K562 (cell line): ENCODE data around the gene DCTN5. TPM values are rescaled to one million over a fixed set of nuclear protein-coding genes. Genes with fewer than 3 reads are reported as not detected.

Experiments used
- ATAC-seq: fragments of 200-7000 bp; cut with Tn5 transposase; 3 replicates; pipeline ENCODE4 v1.9.1; 2020; ENCODE audit warnings: moderate library complexity
- BruUV-seq: library from RNA; stranded (reverse); fragments of 400-500 nt; replicated peaks from 2 replicates; lab custom pipeline; 2021; lab: Mats Ljungman, UMichigan
- CTCF ChIA-PET: fragments of 300-600 bp; formaldehyde crosslinking; extraction: SDS; loops from one replicate; lab custom pipeline; 2021; ENCODE audit warnings: low intra/inter-chr PET ratio; lab: Yijun Ruan, JAX
- POLR2A ChIA-PET: fragments of 300-600, 350-650 bp; sonication (Branson Sonifier 250); formaldehyde crosslinking; extraction: SDS; loops from one replicate; lab custom pipeline; 2021; ENCODE audit warnings: antibody characterized with exemption, inconsistent platforms; lab: Yijun Ruan, JAX
- DNase-seq, 4 experiments: peaks; one replicate each; pipeline versions ENCODE4 v3.0.0 to v3.0.0-alpha.2; 2011 to 2018; ENCODE audit warnings: low spot score in 3 of 4, mixed read lengths in 3 of 4; ENCODE audit errors: extremely low read depth in 1 of 4
- FAIRE-seq: peaks from 2 replicates; lab custom pipeline; 2011; peaks lifted over from hg19 to GRCh38; lab: Jason Lieb, UNC
- H2AFZ ChIP-seq: 2 replicates; pipeline ENCODE4 v1.6.0; 2011; ENCODE audit warnings: low read depth, low read length, control low read depth, inconsistent platforms
- H3K27ac ChIP-seq: fragments of 200-600 bp; 3 replicates; pipeline ENCODE4 v1.8.0; 2011; ENCODE audit warnings: low read depth, mild to moderate bottlenecking, control low read depth, inconsistent platforms, low read length, moderate library complexity, mixed read lengths; ENCODE audit errors: extremely low read depth
- H3K27me3 ChIP-seq, 2 experiments: fragments of 300-600 bp in 1 of 2; 2 replicates in 1 of 2; 3 replicates in 1 of 2; pipeline versions ENCODE4 v1.6.0 to v1.8.0; 2011; ENCODE audit warnings: inconsistent platforms in 2 of 2, low read length in 2 of 2, mild to moderate bottlenecking in 1 of 2, mixed read lengths in 1 of 2, moderate library complexity in 1 of 2; ENCODE audit not compliant: control insufficient read depth in 2 of 2, insufficient read depth in 2 of 2
- H3K36me3 ChIP-seq: fragments of 300-600 bp; 3 replicates; pipeline ENCODE4 v1.8.0; 2011; ENCODE audit warnings: mild to moderate bottlenecking, low read length, inconsistent platforms; ENCODE audit not compliant: control insufficient read depth, insufficient read depth
- H3K4me1 ChIP-seq, 2 experiments: fragments of 200-600 bp in 1 of 2; replicated peaks in 1 of 2; 2 replicates in 1 of 2; 3 replicates in 1 of 2; pipeline versions ENCODE4 v1.5.1 to v1.8.0; 2011; ENCODE audit warnings: inconsistent platforms in 2 of 2, low read length in 2 of 2, mild to moderate bottlenecking in 1 of 2, mixed read lengths in 1 of 2, moderate library complexity in 1 of 2; ENCODE audit not compliant: control insufficient read depth in 2 of 2, insufficient read depth in 2 of 2
- H3K4me2 ChIP-seq: 2 replicates; pipeline ENCODE4 v1.6.1; 2011; ENCODE audit warnings: low read length, control low read depth, inconsistent platforms, mixed read lengths; ENCODE audit not compliant: insufficient read depth
- H3K4me3 ChIP-seq: fragments of 200-600 bp; sonication (generic), shearing (Covaris generic); 2 replicates; pipeline ENCODE4 v1.5.1; 2016; ENCODE audit warnings: control low read depth, inconsistent platforms
- H3K79me2 ChIP-seq: fragments of 200-600 bp; 3 replicates; pipeline ENCODE4 v1.8.0; 2011; ENCODE audit warnings: low read length, inconsistent platforms; ENCODE audit not compliant: control insufficient read depth, insufficient read depth
- H3K9ac ChIP-seq, 2 experiments: 2 replicates each; pipeline versions ENCODE4 v1.6.0 to v1.6.1; 2011; ENCODE audit warnings: low read depth in 2 of 2, low read length in 2 of 2, control low read depth in 1 of 2, inconsistent platforms in 1 of 2, mild to moderate bottlenecking in 1 of 2, mixed read lengths in 1 of 2; ENCODE audit not compliant: insufficient read depth in 1 of 2
- H3K9me1 ChIP-seq: one replicate; pipeline ENCODE4 v1.6.0; 2011; ENCODE audit warnings: inconsistent platforms, mild to moderate bottlenecking, low read length, moderate library complexity; ENCODE audit not compliant: control insufficient read depth, insufficient read depth
- H3K9me3 ChIP-seq: replicated peaks from 2 replicates; pipeline ENCODE4 v1.5.1; 2011; ENCODE audit warnings: low read depth, low read length, inconsistent platforms; ENCODE audit not compliant: control insufficient read depth, insufficient read depth
- H4K20me1 ChIP-seq: replicated peaks from 2 replicates; pipeline ENCODE4 v1.6.1; 2011; ENCODE audit warnings: low read length, inconsistent platforms, mixed read lengths; ENCODE audit not compliant: control insufficient read depth, insufficient read depth
- C11orf30 ChIP-seq: fragments of 450-650 bp; IDR thresholded peaks from 2 replicates; pipeline ENCODE4 v1.6.1; 2016; ENCODE audit warnings: low read depth, mild to moderate bottlenecking
- MCM3 ChIP-seq: fragments of 450-650 bp; IDR thresholded peaks from 2 replicates; pipeline ENCODE4 v1.6.1; 2016
- PRPF4 ChIP-seq: fragments of 200-400 bp; formaldehyde crosslinking; IDR thresholded peaks from one replicate; pipeline ENCODE4 v1.6.1; 2017; ENCODE audit warnings: low read length, low read depth, mild to moderate bottlenecking; ENCODE audit not compliant: insufficient read depth, poor library complexity, severe bottlenecking
- SRSF3 ChIP-seq: fragments of 200-400 bp; formaldehyde crosslinking; IDR thresholded peaks from 2 replicates; pipeline ENCODE4 v1.6.1; 2016; ENCODE audit warnings: mild to moderate bottlenecking, low read length, moderate library complexity; ENCODE audit not compliant: insufficient read depth
- TFAM ChIP-seq: fragments of 250-450 bp; sonication (Bioruptor Pico); conservative IDR thresholded peaks from 2 replicates; pipeline ENCODE4 v1.5.0; 2021; ENCODE audit warnings: mild to moderate bottlenecking, moderate library complexity
- THRB ChIP-seq: fragments of 450-650 bp; formaldehyde crosslinking; conservative IDR thresholded peaks from 2 replicates; pipeline ENCODE4 v1.4.0; 2022; ENCODE audit warnings: mild to moderate bottlenecking, missing genetic modification characterization
- ZNF316 ChIP-seq: fragments of 450-650 bp; IDR thresholded peaks from 2 replicates; pipeline ENCODE4 v1.6.1; 2016
- in situ Hi-C: fragments of 300-500 bp; cut with MboI; formaldehyde crosslinking; loops from 4 replicates; pipeline ENCODE4 v1.15.0; 2018; ENCODE audit warnings: inconsistent platforms, mixed read lengths
- intact Hi-C: fragments of 100-400 bp; cut with micrococcal nuclease; formaldehyde crosslinking; loops from 2 replicates; pipeline ENCODE4 v1.14.2; 2022
- polyA plus RNA-seq, 8 experiments: library from polyadenylated mRNA; depleted of rRNA in 4 of 8; stranded (reverse) in 5 of 8; unstranded in 3 of 8; fragments of >200 nt; fragmentation: Nextera tagmentation in 2 of 8; fragmentation: Illumina TruSeq in 1 of 8; extraction: Ambion mirVana in 2 of 8; extraction: Trizol in 1 of 8; gene quantifications; 2 replicates each; pipeline versions ENCODE4 v1.2.1 to v1.2.3, GENCODE V29; 2011 to 2014; ENCODE audit warnings: inconsistent platforms in 1 of 8, missing spikeins in 1 of 8
- total RNA-seq, 7 experiments: library from RNA; depleted of rRNA in 6 of 7; stranded (reverse); fragments of >200 nt in 6 of 7; fragmentation: Illumina TruSeq in 2 of 7; extraction: Trizol in 2 of 7; gene quantifications; 2 replicates each; pipeline versions ENCODE4 v1.2.1 to v1.2.3, GENCODE V29; 2011 to 2021; ENCODE audit warnings: low replicate concordance in 1 of 7

DCTN5 gene
- total and polyA plus RNA-seq, 9 of the 15 experiments (the other 6 are each of a cell fraction or from before 2014, with no cell fraction given) = 35.8 to 149 (median 75.9) TPM

GRCh38 chr16:23624092-23624491 lies 17.2 kb upstream of the DCTN5 start:
- no peaks in the 10 kb centered on the region for H4K20me1 ChIP-seq
- peaks cover 81% of the 10 kb centered on the region for H3K36me3 ChIP-seq
- FAIRE-seq (no peak), ATAC-seq (no peak), DNase-seq (no peak)
- no peak overlapping the region for H3K4me3 ChIP-seq
- H3K27me3 ChIP-seq = no peaks in the 10 kb centered on the region
- no peak overlapping the region for H2AFZ ChIP-seq
- no peaks in the 10 kb centered on the region for H3K79me2 ChIP-seq
- no peaks in the 10 kb centered on the region for H3K4me1 ChIP-seq
- CTCF ChIA-PET = no interaction called here
- no peak overlapping the region for H3K9ac ChIP-seq
- no peaks in the 10 kb centered on the region for H3K9me3 ChIP-seq
- in situ Hi-C loops (no loop called here), intact Hi-C loops (no loop called here)
- no peak for TF ChIP-seq SRSF3
- no peak for TF ChIP-seq MCM3
- TF ChIP-seq C11orf30 = peak; percentile 15; the same call in 1 of the 2 replicates
- peak; percentile 56; the same call in 1 of the 2 replicates for TF ChIP-seq ZNF316
- TF ChIP-seq TFAM (CRISPR knock-in tag) = no peak
- TF ChIP-seq PRPF4 = no peak
- TF ChIP-seq THRB (CRISPR knock-in tag) = no peak
- no peaks in the 10 kb centered on the region for H3K9me1 ChIP-seq
- POLR2A ChIA-PET = no interaction called here
- no TSS peak for BruUV-seq
- H3K4me2 ChIP-seq = no peak overlapping the region
- H3K27ac ChIP-seq = no peak overlapping the region
